ENCODE data around the gene DOK5. TPM values are rescaled to one million over a fixed set of nuclear protein-coding genes. Genes with fewer than 3 reads are reported as not detected.

The DOK5 gene
- total RNA-seq, 4 donors from 2014 or later = 0.55 to 48.6 (median 1.3) TPM; not detected in 1

DNA sequence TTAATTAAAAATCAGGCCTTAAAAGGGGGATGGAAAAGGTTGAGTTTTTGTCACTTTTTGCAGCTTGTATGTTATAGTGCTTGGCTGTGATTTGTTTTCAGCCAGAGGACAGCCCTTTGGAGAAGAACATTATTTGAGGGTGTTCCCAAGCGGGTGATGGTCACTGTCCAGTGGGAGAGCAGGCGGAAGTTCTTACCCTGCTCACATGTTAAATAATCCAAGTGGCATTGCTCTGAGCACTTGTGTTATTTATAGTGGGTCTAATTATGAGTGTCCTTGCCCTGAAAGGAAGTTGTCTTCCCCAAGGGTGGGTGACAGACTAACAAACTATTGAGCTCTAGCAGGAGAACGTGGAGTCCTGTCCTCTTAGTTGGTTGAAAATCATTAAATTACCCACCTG, 49.5 kb downstream of the DOK5 start:
- WGBS, 2 donors (ENCODE audit: low coverage in 1 of 2) = 83 to 86% methylated on average over 1 to 3 of the region's 3 CpGs
- intact Hi-C loops (cut with DNase I; ENCODE audit: low total_unique reads) = no loop called here
- H3K27ac ChIP-seq = no peak overlapping the region

DNA sequence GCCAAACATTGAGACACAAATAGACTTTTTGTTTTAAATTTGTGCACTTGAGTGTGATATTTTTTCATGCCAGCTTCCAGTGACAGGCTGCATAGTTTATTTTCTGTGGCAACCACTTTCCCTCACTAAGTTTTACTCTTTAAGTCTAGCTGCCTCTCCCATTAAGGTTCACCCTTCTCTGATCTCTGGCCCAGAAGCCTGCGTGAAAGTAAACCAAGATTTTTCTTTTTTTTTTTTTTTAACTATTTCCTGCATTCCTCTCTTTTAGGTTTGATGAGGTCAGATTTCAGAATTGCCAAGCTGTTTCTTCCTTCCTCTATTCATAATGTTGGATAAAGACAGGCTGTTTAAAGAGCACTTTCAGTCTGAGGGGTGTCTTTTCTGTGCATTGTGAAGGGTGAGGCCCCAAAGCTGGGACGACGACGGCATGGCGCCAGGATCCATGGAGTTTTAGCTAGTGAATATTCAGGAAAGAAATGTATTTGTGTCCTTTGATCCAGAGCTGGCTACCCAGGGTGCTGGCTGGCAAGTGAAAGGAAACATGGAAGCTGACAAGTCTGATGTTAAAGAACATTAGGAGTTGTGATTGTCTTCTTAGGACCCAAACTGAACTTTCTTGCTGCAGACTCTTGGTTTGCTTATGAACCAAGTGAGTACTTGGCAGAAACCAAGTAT, 50.7 kb downstream of the DOK5 start:
- Histone ChIP-seq H3K27me3 (no peaks in the 10 kb centered on the region), H3K27ac (no peak overlapping the region), H3K9me3 (no peaks in the 10 kb centered on the region), H3K4me3 (no peak overlapping the region), H3K36me3 (no peaks in the 10 kb centered on the region), H3K4me1 (no peaks in the 10 kb centered on the region)
- 0 to 64% methylated on average over 1 to 5 of the region's 5 CpGs for WGBS, 2 donors (ENCODE audit: low coverage in 1 of 2)
- intact Hi-C loops (cut with DNase I; ENCODE audit: low total_unique reads) (no loop called here), in situ Hi-C loops (cut with MboI; ENCODE audit: low pct_ligation_motif_present in 1 of 4, low pct_unique_long_range_greater_than_20kb in 1 of 4, low sequenced_read_pairs in 3 of 4) (no loop called here)
- DNase-seq = no peak
- TF ChIP-seq POLR2AphosphoS5 (IDR thresholded peaks at IDR 0.05) (no peak), EP300 (IDR thresholded peaks at IDR 0.05; ENCODE audit: low read depth) (no peak), POLR2A (IDR thresholded peaks at IDR 0.05) (no peak)
- TF ChIP-seq, protein P1, sequence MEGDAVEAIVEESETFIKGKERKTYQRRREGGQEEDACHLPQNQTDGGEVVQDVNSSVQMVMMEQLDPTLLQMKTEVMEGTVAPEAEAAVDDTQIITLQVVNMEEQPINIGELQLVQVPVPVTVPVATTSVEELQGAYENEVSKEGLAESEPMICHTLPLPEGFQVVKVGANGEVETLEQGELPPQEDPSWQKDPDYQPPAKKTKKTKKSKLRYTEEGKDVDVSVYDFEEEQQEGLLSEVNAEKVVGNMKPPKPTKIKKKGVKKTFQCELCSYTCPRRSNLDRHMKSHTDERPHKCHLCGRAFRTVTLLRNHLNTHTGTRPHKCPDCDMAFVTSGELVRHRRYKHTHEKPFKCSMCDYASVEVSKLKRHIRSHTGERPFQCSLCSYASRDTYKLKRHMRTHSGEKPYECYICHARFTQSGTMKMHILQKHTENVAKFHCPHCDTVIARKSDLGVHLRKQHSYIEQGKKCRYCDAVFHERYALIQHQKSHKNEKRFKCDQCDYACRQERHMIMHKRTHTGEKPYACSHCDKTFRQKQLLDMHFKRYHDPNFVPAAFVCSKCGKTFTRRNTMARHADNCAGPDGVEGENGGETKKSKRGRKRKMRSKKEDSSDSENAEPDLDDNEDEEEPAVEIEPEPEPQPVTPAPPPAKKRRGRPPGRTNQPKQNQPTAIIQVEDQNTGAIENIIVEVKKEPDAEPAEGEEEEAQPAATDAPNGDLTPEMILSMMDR (IDR thresholded peaks at IDR 0.05) = no peak

More for the DNA sequence above, 49.5 kb downstream of the DOK5 start:
- Histone ChIP-seq H3K36me3 (no peaks in the 10 kb centered on the region), H3K9me3 (no peaks in the 10 kb centered on the region), H3K4me1 (no peaks in the 10 kb centered on the region), H3K27me3 (no peaks in the 10 kb centered on the region), H3K4me3 (no peak overlapping the region)
- DNase-seq = no peak
- in situ Hi-C loops (cut with MboI; ENCODE audit: low pct_ligation_motif_present in 1 of 4, low pct_unique_long_range_greater_than_20kb in 1 of 4, low sequenced_read_pairs in 3 of 4) = no loop called here
- TF ChIP-seq EP300 (IDR thresholded peaks at IDR 0.05; ENCODE audit: low read depth) = no peak
- no peak for TF ChIP-seq POLR2AphosphoS5 (IDR thresholded peaks at IDR 0.05)
- TF ChIP-seq, protein P1 (IDR thresholded peaks at IDR 0.05) = no peak
- TF ChIP-seq POLR2A (IDR thresholded peaks at IDR 0.05) = no peak

GRCh38 chr20:54526801-54527200, 51.4 kb downstream of the DOK5 start:
- Histone ChIP-seq H3K4me3 (no peak overlapping the region), H3K27me3 (no peaks in the 10 kb centered on the region), H3K4me1 (no peaks in the 10 kb centered on the region), H3K27ac (no peak overlapping the region), H3K9me3 (no peaks in the 10 kb centered on the region), H3K36me3 (no peaks in the 10 kb centered on the region)
- 60 to 61% methylated on average over 1 of the region's 1 CpG for WGBS, 2 donors (ENCODE audit: low coverage in 1 of 2)
- intact Hi-C loops (cut with DNase I; ENCODE audit: low total_unique reads) = no loop called here
- no peak for DNase-seq
- in situ Hi-C loops (cut with MboI; ENCODE audit: low pct_ligation_motif_present in 1 of 4, low pct_unique_long_range_greater_than_20kb in 1 of 4, low sequenced_read_pairs in 3 of 4) = no loop called here
- TF ChIP-seq POLR2AphosphoS5 (IDR thresholded peaks at IDR 0.05) = no peak
- TF ChIP-seq, protein P1 (IDR thresholded peaks at IDR 0.05) = no peak

DNA sequence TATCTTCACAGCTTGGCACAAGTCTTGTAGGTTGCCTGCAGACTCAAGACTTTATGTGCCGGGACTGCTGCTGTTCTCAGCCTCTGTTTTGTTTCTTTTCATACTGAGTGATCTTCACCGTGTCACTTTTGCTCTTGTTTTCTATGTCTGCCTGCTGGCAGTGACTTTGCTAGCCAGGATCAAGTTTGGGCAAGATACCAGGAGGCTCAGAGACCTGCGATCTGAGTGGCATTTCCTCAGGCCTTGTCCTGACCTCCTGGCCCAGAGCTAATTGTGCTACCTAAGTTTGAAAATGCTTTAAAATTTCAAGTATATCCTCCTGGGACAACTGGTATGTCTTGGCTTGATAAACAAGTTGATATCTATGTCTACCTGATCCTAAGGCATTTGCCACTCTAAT, 57.2 kb downstream of the DOK5 start:
- no peak for DNase-seq
- WGBS, 2 donors (ENCODE audit: low coverage in 1 of 2) = 63 to 87% methylated on average over 2 to 3 of the region's 3 CpGs
- Histone ChIP-seq H3K4me1 (no peaks in the 10 kb centered on the region), H3K4me3 (no peak overlapping the region), H3K27me3 (no peaks in the 10 kb centered on the region), H3K36me3 (no peaks in the 10 kb centered on the region), H3K9me3 (no peaks in the 10 kb centered on the region), H3K27ac (no peak overlapping the region)
- in situ Hi-C loops (cut with MboI; ENCODE audit: low pct_ligation_motif_present in 1 of 4, low pct_unique_long_range_greater_than_20kb in 1 of 4, low sequenced_read_pairs in 3 of 4) (no loop called here), intact Hi-C loops (cut with DNase I; ENCODE audit: low total_unique reads) (no loop called here)
- no peak for TF ChIP-seq POLR2AphosphoS5 (IDR thresholded peaks at IDR 0.05)
- TF ChIP-seq EP300 (IDR thresholded peaks at IDR 0.05; ENCODE audit: low read depth) = no peak
- TF ChIP-seq, protein P1 (IDR thresholded peaks at IDR 0.05) = no peak
- TF ChIP-seq POLR2A (IDR thresholded peaks at IDR 0.05) = no peak
